ENCODE data around the gene GJA3. TPM values are rescaled to one million over a fixed set of nuclear protein-coding genes. Genes with fewer than 3 reads are reported as not detected.

Gene GJA3
- total RNA-seq, 1 donor from 2014 or later, result 0.05 TPM

- intact Hi-C loops (cut with micrococcal nuclease), result no loop called here
Measured at GRCh38 chr13:20185366-20186056, 24.7 kb upstream of the GJA3 start.

GRCh38 chr13:20182231-20182846, 21.5 kb upstream of the GJA3 start:
- intact Hi-C loops (cut with micrococcal nuclease), result loop anchor here (1.0 to 5.0 kb wide), 5 partner anchors 15 to 1295 kb away; no protein-coding TSS in a partner anchor

GRCh38 chr13:20181188-20181587, 20.3 kb upstream of the GJA3 start:
- intact Hi-C loops (cut with micrococcal nuclease), result loop anchor here (5.0 kb wide), 1 partner anchor 1296 kb away; no protein-coding TSS in a partner anchor

GRCh38 chr13:20178156-20178555, 17.3 kb upstream of the GJA3 start:
- intact Hi-C loops (cut with micrococcal nuclease), result no loop called here

DNA sequence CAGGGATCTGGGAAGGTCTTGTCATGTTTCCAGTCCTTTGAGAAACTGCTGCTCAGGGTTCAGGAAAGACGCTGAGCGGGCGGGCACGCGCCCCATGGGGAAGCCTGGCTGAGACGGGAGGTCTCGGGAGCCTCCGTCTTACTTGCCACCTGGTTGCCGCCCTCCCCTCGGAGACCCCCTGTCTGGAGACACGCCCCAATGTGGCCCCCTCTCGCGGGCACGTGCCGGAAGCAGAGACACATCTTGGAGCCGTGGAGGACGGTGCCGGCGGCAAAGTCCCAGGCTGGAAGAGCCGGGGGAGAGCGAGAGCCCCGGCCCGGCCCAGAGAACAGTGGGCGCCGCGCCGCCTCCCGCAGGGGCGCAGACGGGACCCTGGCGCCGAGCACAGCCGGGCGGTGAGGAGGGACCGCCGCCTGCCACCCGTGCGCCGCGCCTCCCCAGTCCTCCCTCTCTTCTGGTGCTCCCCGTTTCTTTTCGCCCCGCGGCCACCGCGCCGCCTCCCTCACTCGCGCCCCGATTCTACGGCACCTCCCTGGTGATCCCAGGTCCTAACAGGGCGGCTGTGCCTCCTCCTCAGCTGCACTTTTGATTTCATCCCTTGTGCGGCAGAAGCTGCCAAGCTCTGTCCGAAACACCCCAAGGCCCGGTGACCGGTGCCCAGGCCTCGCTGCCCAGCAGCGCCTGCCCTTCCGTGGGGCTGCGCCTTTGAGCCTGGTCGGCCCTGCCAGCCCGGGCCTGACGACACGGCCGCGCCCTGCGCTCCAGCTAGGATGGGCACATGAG, 16.4 kb upstream of the GJA3 start:
- intact Hi-C loops (cut with micrococcal nuclease), result no loop called here

GRCh38 chr13:20175907-20176652, 15.2 kb upstream of the GJA3 start:
- intact Hi-C loops (cut with micrococcal nuclease), result no loop called here

DNA sequence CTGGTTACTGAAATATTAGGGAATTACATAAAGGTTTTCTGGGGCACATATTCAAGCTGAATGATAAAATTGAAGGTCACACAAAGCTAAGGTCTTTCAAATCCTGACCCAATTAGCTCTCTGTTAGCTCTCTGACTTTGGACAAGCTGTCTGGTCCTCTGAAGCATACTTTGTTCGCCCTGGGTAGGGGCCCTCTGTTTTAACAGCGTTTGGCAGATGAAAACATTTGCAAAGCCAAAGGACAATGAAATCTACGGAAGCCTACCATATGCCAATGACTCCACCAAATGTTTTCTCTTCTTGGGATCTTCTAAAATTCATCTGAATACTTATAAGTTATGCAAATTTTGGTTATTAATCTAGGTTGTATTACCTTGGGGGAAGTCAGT, 14.5 kb upstream of the GJA3 start:
- intact Hi-C loops (cut with micrococcal nuclease), result no loop called here

DNA sequence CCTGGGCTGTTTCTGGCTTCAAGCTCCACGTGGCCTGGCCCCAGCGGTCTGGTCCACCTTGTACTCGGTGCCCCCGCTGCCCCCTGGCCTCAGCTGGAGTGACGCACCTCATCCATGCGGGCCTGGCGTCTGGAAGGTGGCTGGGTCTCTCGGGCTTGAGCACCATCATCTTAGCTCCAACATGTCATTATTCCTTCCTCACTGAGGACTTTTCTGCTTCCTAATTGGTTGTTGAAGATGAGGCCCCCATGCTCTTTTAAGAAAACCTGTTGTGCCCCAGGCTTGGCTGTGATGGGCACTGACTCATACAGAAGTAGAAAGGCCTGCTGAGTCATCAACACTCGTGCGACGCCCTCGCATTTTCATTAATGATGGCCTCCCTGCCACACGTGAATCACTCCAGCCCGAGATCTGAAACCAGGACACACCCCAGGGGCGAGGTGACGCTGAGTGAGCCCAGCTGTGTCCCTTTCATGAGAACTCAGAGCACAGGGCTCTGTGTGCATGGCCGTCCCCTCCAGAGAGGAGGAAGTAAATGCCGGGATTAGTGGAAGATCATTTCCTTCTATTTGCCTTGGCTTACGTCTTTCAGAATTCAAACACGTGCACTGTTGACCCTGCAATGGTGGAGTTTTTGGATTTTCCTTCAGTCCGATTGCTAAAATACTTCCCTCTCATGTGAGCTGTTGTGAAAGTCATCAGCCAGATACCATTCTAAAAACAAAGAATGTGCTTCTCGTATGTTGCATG, 14.0 kb upstream of the GJA3 start:
- intact Hi-C loops (cut with micrococcal nuclease), result no loop called here

GRCh38 chr13:20173116-20173746, 12.4 kb upstream of the GJA3 start:
- intact Hi-C loops (cut with micrococcal nuclease), result no loop called here

GRCh38 chr13:20171364-20171763, 10.5 kb upstream of the GJA3 start:
- intact Hi-C loops (cut with micrococcal nuclease), result no loop called here

DNA sequence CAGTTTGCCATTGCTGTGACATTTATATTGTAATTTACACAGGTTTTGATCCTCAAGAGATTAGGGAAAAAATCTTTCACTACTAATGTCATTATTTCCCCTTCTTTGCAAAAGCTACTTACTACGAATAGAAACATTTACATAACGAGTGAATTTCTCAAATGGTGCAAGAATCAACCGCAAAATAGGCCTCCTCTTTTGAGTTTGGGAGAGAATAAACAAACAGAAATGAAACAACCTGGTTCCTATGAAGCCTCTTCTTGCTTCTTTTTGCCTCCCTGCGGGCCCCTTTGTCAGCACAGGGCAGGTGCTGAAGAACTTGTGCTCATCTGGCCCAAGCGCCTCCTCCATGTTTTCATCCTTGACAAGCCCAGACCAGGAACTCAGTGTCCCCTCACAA, 10.1 kb upstream of the GJA3 start:
- intact Hi-C loops (cut with micrococcal nuclease), result no loop called here

GRCh38 chr13:20168396-20168795, 7.5 kb upstream of the GJA3 start:
- intact Hi-C loops (cut with micrococcal nuclease), result loop anchor here (10.0 kb wide), 1 partner anchor 484 kb away; no protein-coding TSS in a partner anchor

GRCh38 chr13:20165417-20166257, 4.8 kb upstream of the GJA3 start:
- intact Hi-C loops (cut with micrococcal nuclease), result loop anchor here (10.0 kb wide), 1 partner anchor 481 kb away; no protein-coding TSS in a partner anchor

- intact Hi-C loops (cut with micrococcal nuclease), result loop anchor here (2.0 to 10.0 kb wide), 6 partner anchors 31 to 477 kb away; partner anchors contain the start of genes GJB2 and PSPC1
Measured at GRCh38 chr13:20161951-20162300, 1.1 kb upstream of the GJA3 start.

DNA sequence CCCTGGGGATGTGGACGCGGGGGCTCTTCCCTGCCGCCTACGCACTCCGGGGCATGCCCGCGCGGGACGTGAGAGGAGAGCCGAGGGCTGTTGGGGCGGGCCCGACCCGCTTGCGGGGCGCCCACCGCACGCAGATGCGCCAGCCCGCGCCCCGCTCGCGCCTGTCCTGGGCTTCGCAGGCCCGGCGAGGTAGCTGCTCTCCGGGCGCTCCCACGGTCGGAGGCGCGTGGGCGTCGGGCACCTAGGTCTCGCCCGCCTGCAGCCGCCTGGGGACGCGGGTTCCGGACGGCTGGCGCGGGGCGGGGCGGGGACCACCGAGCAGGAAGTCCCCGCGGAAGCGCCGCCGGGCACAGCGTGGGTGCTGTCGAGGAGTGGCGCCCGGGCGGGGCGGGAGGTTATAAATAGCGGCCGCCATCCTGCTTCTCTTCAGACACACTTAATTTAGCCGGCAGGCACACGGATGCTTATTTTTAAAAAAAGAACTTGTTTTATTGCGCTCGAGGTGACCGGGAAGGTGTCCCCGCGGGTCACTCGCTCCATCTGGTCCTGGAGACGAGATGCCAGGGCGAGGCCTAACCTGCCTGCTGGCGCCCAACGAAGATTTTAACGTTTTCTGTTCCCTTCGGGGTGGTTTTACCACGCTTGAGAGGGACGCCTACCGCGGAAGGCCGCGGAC, 561 bp upstream of the GJA3 start:
- intact Hi-C loops (cut with micrococcal nuclease), result loop anchor here (10.0 kb wide), 1 partner anchor 477 kb away; no protein-coding TSS in a partner anchor

DNA sequence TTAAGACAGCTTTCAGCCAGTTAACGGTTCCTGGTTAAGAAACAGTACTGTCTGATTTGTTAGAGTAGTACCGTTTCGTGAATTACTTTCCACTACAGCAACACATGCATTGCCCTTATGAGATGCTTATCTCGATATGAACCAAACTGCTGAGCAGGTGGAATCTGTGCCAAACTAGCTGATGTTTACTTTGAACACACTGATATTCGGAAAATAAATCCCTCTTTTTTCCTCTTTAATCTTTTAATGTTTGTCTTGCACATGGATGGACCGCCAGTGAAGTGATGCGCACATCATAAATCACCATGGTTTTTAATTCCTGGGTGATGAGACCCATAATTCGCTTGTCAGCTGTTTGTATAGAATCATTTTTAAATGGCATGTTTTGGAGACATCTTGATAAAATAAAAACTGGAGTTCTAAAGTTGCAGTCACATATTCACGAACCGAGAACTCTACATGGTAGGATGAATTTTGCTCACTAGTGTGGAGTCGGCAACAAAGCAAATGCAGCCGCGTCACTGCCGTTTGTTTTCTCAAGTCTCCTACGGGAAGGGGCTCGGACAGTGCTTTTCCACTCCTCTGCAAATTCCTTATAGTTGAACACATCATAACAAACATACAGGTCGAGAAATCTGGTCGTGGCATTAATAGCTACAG, 1.1 kb downstream of the GJA3 start:
- intact Hi-C loops (cut with micrococcal nuclease), result loop anchor here (10.0 kb wide), 1 partner anchor 475 kb away; no protein-coding TSS in a partner anchor

- intact Hi-C loops (cut with micrococcal nuclease), result no loop called here
Measured at GRCh38 chr13:20157151-20157796, 3.6 kb downstream of the GJA3 start.

GRCh38 chr13:20156702-20157101, 4.2 kb downstream of the GJA3 start:
- intact Hi-C loops (cut with micrococcal nuclease), result no loop called here

Measured in T-helper 1 cell treated with Interleukin-12 subunit alpha and Interleukin-12 subunit beta and Interleukin-4 antibody, amounts not matched to agents 30 ng/mL and 1 ng/mL, for 36 hours (primary cell).